Sigmoid colon (tissue), 7 donors: ENCODE data around the gene LRRC8D. TPM values are rescaled to one million over a fixed set of nuclear protein-coding genes. Genes with fewer than 3 reads are reported as not detected.

ENCODE experiments used
- DNase-seq: peaks from one replicate; pipeline ENCODE4 v3.0.0-alpha.2; 2019
- H3K27ac ChIP-seq, 4 donors: fragments of 200-600 bp; sonication (generic); one replicate each; pipeline ENCODE4 v1.5.1; 2016 to 2019; ENCODE audit warnings: mild to moderate bottlenecking in 1 of 4
- H3K27me3 ChIP-seq, 3 donors: fragments of 200-600 bp; sonication (generic); one replicate each; pipeline ENCODE4 v1.5.1; 2019; ENCODE audit warnings: mild to moderate bottlenecking in 1 of 3
- H3K36me3 ChIP-seq, 4 donors: fragments of 200-600 bp; sonication (generic); one replicate each; pipeline ENCODE4 v1.5.1; 2016 to 2019
- H3K4me1 ChIP-seq, 4 donors: fragments of 200-600 bp; sonication (generic); one replicate each; pipeline ENCODE4 v1.5.1; 2017 to 2019
- H3K4me3 ChIP-seq, 4 donors: fragments of 200-600 bp; sonication (generic); one replicate each; pipeline ENCODE4 v1.5.1; 2017 to 2019; ENCODE audit warnings: mild to moderate bottlenecking in 2 of 4, moderate library complexity in 1 of 4
- H3K9me3 ChIP-seq, 4 donors: fragments of 200-600 bp in 3 of 4; sonication (generic) in 3 of 4; one replicate each; pipeline versions ENCODE4 v1.5.1 to v1.6.1; 2013 to 2019
- EP300 ChIP-seq, 4 donors: sonication (generic); formaldehyde crosslinking; IDR thresholded peaks; one replicate each; pipeline ENCODE4 v1.6.1; 2017; ENCODE audit warnings: antibody characterized with exemption in 4 of 4
- POLR2A ChIP-seq, 2 donors: fragments of 450-650 bp; IDR thresholded peaks; one replicate each; pipeline ENCODE4 v1.6.1; 2016; ENCODE audit warnings: antibody characterized with exemption in 2 of 2, mild to moderate bottlenecking in 2 of 2, moderate library complexity in 2 of 2
- POLR2AphosphoS5 ChIP-seq, 4 donors: sonication (generic); formaldehyde crosslinking; IDR thresholded peaks; one replicate each; pipeline ENCODE4 v1.6.1; 2017; ENCODE audit warnings: antibody characterized with exemption in 4 of 4
- WGBS, 2 donors: extraction: QIAGEN DNeasy Blood & Tissue Kit; methylation state at CpG; one replicate each; pipeline ENCODE4 v1.1.7; 2013; 5-methylcytosine and 5-hydroxymethylcytosine counted together
- intact Hi-C: fragments of 100-400 bp; cut with DNase I; formaldehyde crosslinking; loops from one replicate; pipeline ENCODE4 v1.15.1; 2023
- polyA plus RNA-seq, 3 donors: library from polyadenylated mRNA; stranded (reverse); fragments of 200-250 nt; gene quantifications; one replicate each; pipeline ENCODE4 v1.2.3, GENCODE V29; 2013
- total RNA-seq, 4 donors: library from RNA; depleted of rRNA; stranded (reverse); fragments of >200 nt; gene quantifications; one replicate each; pipeline ENCODE4 v1.1.0, GENCODE V29; 2016
- TF ChIP-seq, protein P1 (sequence below), 4 experiments: fragments of 450-650 bp in 3 of 4; fragments of 200-600 bp in 1 of 4; IDR thresholded peaks; one replicate each; pipeline ENCODE4 v1.5.1; 2016 to 2019; ENCODE audit warnings: antibody characterized with exemption in 4 of 4, mild to moderate bottlenecking in 3 of 4, moderate library complexity in 2 of 4
- donor health status: healthy with polysubstance abuse.
- donor health status: Bipolar disorder and iron deficiency.
- donor health status: healthy.

Gene LRRC8D
- total and polyA plus RNA-seq, 7 donors, result 6.0 to 21.2 (median 9.3) TPM

DNA sequence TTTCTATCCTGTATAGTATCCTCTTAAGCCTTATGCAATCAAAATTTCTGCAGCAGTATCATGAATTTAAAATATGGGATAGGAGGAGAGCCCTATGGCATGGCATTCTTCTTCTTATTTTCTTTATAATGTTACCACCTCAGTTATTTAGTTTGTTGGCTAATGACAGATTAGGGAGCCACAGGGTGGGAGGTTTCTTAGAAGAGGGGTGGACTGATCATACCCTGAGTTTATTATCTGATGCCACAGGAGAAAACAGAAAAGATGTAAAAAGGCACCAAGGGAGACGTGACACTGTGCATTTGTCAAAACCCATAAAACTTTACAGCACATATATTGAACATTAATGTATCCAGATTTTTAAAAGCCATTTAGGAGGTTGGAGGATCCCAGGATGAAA is 66.9 kb downstream of the LRRC8D start:
- WGBS, 2 donors, result 73 to 86% methylated on average over 1 of the region's 1 CpG
- intact Hi-C loops, result no loop called here
- Histone ChIP-seq H3K4me1 (no peaks in the 10 kb centered on the region), H3K4me3 (no peak overlapping the region), H3K36me3 (no peaks in the 10 kb centered on the region), H3K27ac (no peak overlapping the region), H3K27me3 (no peaks in the 10 kb centered on the region), H3K9me3 (no peaks in the 10 kb centered on the region)
- TF ChIP-seq POLR2AphosphoS5 (IDR thresholded peaks at IDR 0.05) (no peak), POLR2A (IDR thresholded peaks at IDR 0.05) (no peak), EP300 (IDR thresholded peaks at IDR 0.05) (no peak)
- TF ChIP-seq, protein P1, sequence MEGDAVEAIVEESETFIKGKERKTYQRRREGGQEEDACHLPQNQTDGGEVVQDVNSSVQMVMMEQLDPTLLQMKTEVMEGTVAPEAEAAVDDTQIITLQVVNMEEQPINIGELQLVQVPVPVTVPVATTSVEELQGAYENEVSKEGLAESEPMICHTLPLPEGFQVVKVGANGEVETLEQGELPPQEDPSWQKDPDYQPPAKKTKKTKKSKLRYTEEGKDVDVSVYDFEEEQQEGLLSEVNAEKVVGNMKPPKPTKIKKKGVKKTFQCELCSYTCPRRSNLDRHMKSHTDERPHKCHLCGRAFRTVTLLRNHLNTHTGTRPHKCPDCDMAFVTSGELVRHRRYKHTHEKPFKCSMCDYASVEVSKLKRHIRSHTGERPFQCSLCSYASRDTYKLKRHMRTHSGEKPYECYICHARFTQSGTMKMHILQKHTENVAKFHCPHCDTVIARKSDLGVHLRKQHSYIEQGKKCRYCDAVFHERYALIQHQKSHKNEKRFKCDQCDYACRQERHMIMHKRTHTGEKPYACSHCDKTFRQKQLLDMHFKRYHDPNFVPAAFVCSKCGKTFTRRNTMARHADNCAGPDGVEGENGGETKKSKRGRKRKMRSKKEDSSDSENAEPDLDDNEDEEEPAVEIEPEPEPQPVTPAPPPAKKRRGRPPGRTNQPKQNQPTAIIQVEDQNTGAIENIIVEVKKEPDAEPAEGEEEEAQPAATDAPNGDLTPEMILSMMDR (IDR thresholded peaks at IDR 0.05), result no peak
- no peak for DNase-seq

DNA sequence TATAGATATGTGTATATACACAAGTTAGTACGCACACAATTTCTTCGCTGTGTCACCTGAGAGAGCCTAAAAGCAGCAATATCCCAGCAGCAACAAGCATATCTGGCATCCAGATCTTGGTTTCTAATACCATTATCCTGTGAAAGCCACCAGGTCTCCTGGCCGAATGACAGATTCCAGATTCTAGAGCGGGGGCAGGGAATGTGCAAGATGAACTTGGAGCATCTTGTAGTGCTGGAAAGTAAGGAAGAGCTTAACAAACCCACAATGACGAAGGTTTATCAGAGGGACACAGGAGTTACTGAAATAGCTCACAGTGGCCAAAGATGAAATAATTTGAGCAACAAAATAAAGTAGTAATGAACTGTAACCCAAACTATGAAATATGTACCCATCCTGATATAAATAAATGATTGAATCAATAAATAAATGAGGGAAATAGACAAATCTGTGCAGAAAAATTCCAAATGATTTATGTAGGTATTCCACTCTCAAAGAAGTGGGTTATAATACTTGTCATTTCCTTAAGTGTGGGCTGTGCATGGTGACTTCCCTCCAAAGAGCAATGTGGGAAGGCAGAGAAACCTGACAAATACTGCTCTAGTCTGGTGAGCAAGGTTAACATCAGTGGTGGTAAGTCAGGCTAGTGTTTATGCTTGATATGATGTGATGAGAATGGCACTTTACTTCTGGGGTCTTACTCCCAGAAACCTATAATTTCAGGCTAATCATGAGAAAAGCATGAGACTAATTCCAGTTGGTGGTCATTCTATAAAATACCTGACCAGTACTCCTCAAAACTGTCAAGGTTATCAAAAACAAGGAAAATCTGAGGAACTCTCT is 67.9 kb downstream of the LRRC8D start:
- Histone ChIP-seq H3K4me1 (no peaks in the 10 kb centered on the region), H3K27ac (no peak overlapping the region), H3K9me3 (no peaks in the 10 kb centered on the region), H3K27me3 (no peaks in the 10 kb centered on the region), H3K36me3 (no peaks in the 10 kb centered on the region), H3K4me3 (no peak overlapping the region)
- no peak for TF ChIP-seq POLR2AphosphoS5 (IDR thresholded peaks at IDR 0.05)
- TF ChIP-seq, protein P1 (IDR thresholded peaks at IDR 0.05), result no peak
- TF ChIP-seq POLR2A (IDR thresholded peaks at IDR 0.05), result no peak
- no peak for TF ChIP-seq EP300 (IDR thresholded peaks at IDR 0.05)
- WGBS, 2 donors, result 95 to 97% methylated on average over 5 of the region's 5 CpGs
- DNase-seq, result no peak
- intact Hi-C loops, result no loop called here

GRCh38 chr1:89889323-89889615 is 68.4 kb downstream of the LRRC8D start:
- no peaks in the 10 kb centered on the region for H3K36me3 ChIP-seq
- no peaks in the 10 kb centered on the region for H3K9me3 ChIP-seq
- intact Hi-C loops, result no loop called here
- peaks cover 0 to 5% (median 0%) of the 10 kb centered on the region in 4 donors for H3K4me1 ChIP-seq
- DNase-seq, result no peak
- no peaks in the 10 kb centered on the region for H3K27me3 ChIP-seq
- H3K27ac ChIP-seq, result no peak overlapping the region
- no peak for TF ChIP-seq POLR2A (IDR thresholded peaks at IDR 0.05)
- no peak for TF ChIP-seq EP300 (IDR thresholded peaks at IDR 0.05)
- TF ChIP-seq, protein P1 (IDR thresholded peaks at IDR 0.05), result no peak
- TF ChIP-seq POLR2AphosphoS5 (IDR thresholded peaks at IDR 0.05), result no peak
- H3K4me3 ChIP-seq, result no peak overlapping the region

DNA sequence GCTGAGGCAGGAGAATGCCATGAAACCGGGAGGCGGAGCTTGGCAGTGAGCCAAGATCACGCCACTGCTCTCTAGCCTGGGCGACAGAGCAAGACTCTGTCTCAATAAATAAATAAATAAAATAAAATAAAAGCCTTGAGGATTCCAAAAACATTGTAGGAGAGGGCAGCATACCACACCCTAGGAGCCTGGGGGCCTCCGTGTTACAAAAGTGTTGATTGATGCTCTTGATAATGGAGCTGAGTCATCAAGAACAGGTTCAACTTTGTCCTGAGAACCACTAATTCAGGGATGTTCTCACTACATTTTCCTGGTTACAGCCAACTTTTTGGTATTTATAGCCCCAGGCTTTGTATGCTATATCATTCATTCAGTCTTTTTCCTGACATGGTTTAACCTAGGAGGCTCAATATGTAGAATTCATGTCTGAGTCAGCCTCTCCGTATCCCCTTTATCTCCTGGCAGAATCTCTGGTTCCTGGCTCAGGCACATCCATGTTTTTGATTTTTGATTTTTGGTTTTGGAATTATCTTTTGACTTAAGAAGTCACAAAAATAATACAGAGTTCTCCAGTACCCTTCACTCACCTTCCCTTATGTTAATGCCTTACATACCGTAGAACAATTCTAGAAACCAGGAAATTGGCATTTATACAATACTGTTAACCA is 69.4 kb downstream of the LRRC8D start:
- 70 to 85% methylated on average over 7 of the region's 7 CpGs for WGBS, 2 donors

More for the DNA sequence above, 69.4 kb downstream of the LRRC8D start:
- H3K36me3 ChIP-seq, result no peaks in the 10 kb centered on the region
- no peaks in the 10 kb centered on the region for H3K27me3 ChIP-seq
- H3K4me3 ChIP-seq, result no peak overlapping the region
- H3K4me1 ChIP-seq, result peaks cover 0 to 7% (median 0%) of the 10 kb centered on the region in 4 donors
- no peak for DNase-seq
- H3K27ac ChIP-seq, result no peak overlapping the region
- intact Hi-C loops, result no loop called here
- H3K9me3 ChIP-seq, result no peaks in the 10 kb centered on the region
- TF ChIP-seq POLR2A (IDR thresholded peaks at IDR 0.05) (no peak), EP300 (IDR thresholded peaks at IDR 0.05) (no peak), POLR2AphosphoS5 (IDR thresholded peaks at IDR 0.05) (no peak)
- TF ChIP-seq, protein P1 (IDR thresholded peaks at IDR 0.05), result no peak
